Activated CD8-positive, alpha-beta T cell treated with anti-CD3 and anti-CD28 coated beads for 36 hours (primary cell): ENCODE measurements around the gene CPXM2. TPM values are rescaled to one million over a fixed set of nuclear protein-coding genes. Genes with fewer than 3 reads are reported as not detected.

ENCODE experiments used
- ATAC-seq: fragments of 200-7000 bp; cut with Tn5 transposase; one replicate; pipeline ENCODE4 v1.10.0; 2021; ENCODE audit warnings: mild to moderate bottlenecking, moderate library complexity
- CTCF ChIA-PET: fragments of 350-600 bp; sonication (Branson Sonifier 250); formaldehyde crosslinking; loops from one replicate; lab custom pipeline; 2021; ENCODE audit warnings: antibody characterized with exemption; lab: Charles Lee
- POLR2A ChIA-PET: fragments of 350-600 bp; sonication (Branson Sonifier 250); formaldehyde crosslinking; loops from one replicate; lab custom pipeline; 2021; ENCODE audit warnings: antibody characterized with exemption; lab: Charles Lee
- DNase-seq: peaks from one replicate; pipeline ENCODE4 v3.0.0-alpha.2; 2020
- H3K27ac Mint-ChIP-seq: one replicate; pipeline ENCODE4 v1.8.0; 2021; ENCODE audit warnings: mild to moderate bottlenecking, mixed read lengths
- H3K27me3 Mint-ChIP-seq: one replicate; pipeline ENCODE4 v1.8.0; 2021; ENCODE audit warnings: mixed read lengths
- H3K36me3 Mint-ChIP-seq: one replicate; pipeline ENCODE4 v1.8.0; 2021; ENCODE audit warnings: low read depth, mixed read lengths
- H3K4me1 Mint-ChIP-seq: one replicate; pipeline ENCODE4 v1.8.0; 2021; ENCODE audit warnings: low read depth, mixed read lengths
- H3K4me3 Mint-ChIP-seq: one replicate; pipeline ENCODE4 v1.8.0; 2021; ENCODE audit warnings: mild to moderate bottlenecking, moderate library complexity, mixed read lengths
- H3K9me3 Mint-ChIP-seq: one replicate; pipeline ENCODE4 v1.8.0; 2021; ENCODE audit warnings: mixed read lengths
- intact Hi-C: fragments of 100-400 bp; cut with micrococcal nuclease; formaldehyde crosslinking; loops from one replicate; pipeline ENCODE4 v1.10.0; 2022
- total RNA-seq, 2 experiments: library from RNA; stranded (reverse); gene quantifications; one replicate each; pipeline ENCODE4 v1.2.3, GENCODE V29; 2021
- TF ChIP-seq, protein P1 (sequence below): fragments of 200-600 bp; IDR thresholded peaks from one replicate; pipeline ENCODE4 v1.8.0; 2022; ENCODE audit warnings: antibody characterized with exemption, mild to moderate bottlenecking

CPXM2 gene
- total RNA-seq, 2 experiments from 2014 or later, result not detected

DNA sequence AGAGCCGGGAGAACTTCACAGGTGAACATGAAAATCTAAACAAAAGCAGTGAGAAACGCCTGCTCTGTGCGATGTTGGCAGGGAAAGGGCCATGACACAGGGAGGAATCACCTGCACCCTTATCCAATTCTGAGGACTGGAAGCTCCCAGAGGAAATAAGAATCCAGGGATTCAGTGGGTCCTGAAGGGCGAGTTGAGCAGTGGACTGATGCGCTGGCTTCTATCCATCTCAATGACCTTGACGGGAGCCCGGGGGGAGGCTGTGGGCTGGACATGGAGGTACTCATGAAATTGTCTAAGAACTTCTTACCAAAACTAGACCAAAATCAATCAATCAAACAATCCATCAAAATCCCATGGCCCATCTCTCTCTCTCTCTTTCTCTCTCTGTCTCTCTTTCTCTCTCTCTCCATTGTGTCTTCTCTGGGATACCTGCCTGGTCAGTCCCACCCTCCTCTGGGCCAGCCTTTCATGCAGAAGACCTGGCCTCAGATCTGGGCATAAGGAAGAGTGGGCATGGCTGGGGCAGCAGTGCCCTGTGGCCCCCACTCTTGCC, 7.2 kb downstream of the CPXM2 start:
- DNase-seq, result no peak
- ChIA-PET POLR2A (no interaction called here), CTCF (no interaction called here)
- TF ChIP-seq, protein P1, sequence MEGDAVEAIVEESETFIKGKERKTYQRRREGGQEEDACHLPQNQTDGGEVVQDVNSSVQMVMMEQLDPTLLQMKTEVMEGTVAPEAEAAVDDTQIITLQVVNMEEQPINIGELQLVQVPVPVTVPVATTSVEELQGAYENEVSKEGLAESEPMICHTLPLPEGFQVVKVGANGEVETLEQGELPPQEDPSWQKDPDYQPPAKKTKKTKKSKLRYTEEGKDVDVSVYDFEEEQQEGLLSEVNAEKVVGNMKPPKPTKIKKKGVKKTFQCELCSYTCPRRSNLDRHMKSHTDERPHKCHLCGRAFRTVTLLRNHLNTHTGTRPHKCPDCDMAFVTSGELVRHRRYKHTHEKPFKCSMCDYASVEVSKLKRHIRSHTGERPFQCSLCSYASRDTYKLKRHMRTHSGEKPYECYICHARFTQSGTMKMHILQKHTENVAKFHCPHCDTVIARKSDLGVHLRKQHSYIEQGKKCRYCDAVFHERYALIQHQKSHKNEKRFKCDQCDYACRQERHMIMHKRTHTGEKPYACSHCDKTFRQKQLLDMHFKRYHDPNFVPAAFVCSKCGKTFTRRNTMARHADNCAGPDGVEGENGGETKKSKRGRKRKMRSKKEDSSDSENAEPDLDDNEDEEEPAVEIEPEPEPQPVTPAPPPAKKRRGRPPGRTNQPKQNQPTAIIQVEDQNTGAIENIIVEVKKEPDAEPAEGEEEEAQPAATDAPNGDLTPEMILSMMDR, result no peak
- H3K4me3 Mint-ChIP-seq, result no peak overlapping the region
- peaks cover 3% of the 10 kb centered on the region for H3K27me3 Mint-ChIP-seq
- no peak overlapping the region for H3K27ac Mint-ChIP-seq
- H3K36me3 Mint-ChIP-seq, result no peaks in the 10 kb centered on the region
- no peaks in the 10 kb centered on the region for H3K9me3 Mint-ChIP-seq
- H3K4me1 Mint-ChIP-seq, result no peaks in the 10 kb centered on the region
- no peak for ATAC-seq
- intact Hi-C loops, result no loop called here

DNA sequence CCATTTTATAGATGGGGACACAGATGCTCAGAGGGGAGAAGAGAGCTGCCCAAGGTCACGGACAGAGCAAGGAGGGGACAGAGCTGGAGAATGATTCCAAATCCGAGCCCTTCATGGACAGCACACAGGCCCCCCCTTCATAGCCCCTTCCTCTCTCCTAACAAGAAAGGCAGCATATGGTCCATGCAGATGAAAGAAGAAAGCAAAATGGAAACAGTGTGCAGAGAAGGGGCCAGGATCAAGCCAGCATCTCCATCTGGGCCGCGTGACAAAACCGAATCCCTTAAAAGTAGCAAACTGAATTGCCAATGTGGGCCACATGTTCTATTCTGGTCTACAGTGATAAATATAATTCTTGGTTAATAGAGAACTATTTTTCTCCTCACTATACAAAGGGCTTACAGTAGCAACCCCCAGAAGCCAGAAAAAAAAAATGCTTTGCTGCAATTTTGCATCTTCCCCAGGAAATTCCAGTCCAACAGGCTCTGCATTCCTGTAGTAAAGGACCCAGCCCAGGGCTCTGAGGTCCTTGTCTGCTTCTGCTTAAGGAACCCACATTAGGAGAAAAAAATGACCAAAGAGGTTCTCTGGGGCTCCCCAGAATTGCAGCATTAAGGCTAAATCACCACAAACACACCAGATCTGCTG, 7.8 kb downstream of the CPXM2 start:
- Mint-ChIP-seq H3K4me1 (no peaks in the 10 kb centered on the region), H3K27ac (no peak overlapping the region), H3K4me3 (no peak overlapping the region), H3K27me3 (peaks cover 3% of the 10 kb centered on the region), H3K36me3 (no peaks in the 10 kb centered on the region), H3K9me3 (no peaks in the 10 kb centered on the region)
- ATAC-seq (no peak), DNase-seq (no peak)
- POLR2A ChIA-PET, result no interaction called here
- CTCF ChIA-PET, result no interaction called here
- TF ChIP-seq, protein P1, result no peak
- intact Hi-C loops, result no loop called here

DNA sequence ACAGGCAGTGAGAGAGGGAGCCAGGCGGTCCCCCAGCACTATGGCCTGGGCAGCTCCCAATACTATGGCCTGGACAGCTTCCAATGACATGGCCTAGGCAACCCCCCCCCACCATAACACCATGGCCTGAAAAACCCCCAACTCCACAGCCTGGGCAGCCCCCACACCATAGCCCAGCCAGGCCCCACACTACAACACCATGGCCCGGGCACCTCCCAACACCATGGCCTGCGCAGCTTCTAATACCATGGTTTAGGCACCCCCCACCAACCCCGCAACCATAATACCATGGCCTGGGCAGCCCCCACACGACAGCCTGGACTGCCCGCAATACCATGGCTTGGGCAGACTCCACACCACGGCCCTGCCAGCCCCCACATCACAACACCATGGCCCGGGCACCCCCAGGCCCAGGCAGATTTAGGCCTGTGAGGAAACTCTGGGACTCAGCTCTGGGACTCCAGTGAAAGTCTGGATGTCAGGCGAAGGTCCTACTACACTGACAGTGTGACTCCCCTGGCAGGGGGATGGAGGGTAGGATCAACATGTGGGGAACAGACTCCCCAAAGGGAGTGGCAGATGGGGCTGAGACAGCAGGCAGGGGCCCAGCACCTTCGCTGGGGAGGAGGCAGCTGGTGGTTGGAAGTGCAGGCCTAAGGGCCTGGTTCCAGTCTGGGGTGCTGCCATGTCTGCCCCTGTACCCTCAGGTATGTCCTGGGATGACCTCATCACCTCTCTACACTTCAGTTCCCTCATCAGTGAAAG, 8.7 kb downstream of the CPXM2 start:
- CTCF ChIA-PET, result no interaction called here
- POLR2A ChIA-PET, result no interaction called here
- Mint-ChIP-seq H3K27me3 (peaks cover 1% of the 10 kb centered on the region), H3K4me3 (no peak overlapping the region), H3K9me3 (no peaks in the 10 kb centered on the region), H3K36me3 (no peaks in the 10 kb centered on the region), H3K27ac (no peak overlapping the region), H3K4me1 (no peaks in the 10 kb centered on the region)
- DNase-seq (no peak), ATAC-seq (no peak)
- TF ChIP-seq, protein P1, result no peak
- intact Hi-C loops, result no loop called here

GRCh38 chr10:123882177-123882576, 9.4 kb downstream of the CPXM2 start:
- H3K27me3 Mint-ChIP-seq, result peaks cover 1% of the 10 kb centered on the region
- POLR2A ChIA-PET, result no interaction called here
- no peaks in the 10 kb centered on the region for H3K36me3 Mint-ChIP-seq
- no peak overlapping the region for H3K4me3 Mint-ChIP-seq
- CTCF ChIA-PET, result no interaction called here
- DNase-seq (no peak), ATAC-seq (no peak)
- H3K27ac Mint-ChIP-seq, result no peak overlapping the region
- TF ChIP-seq, protein P1, result no peak
- no peaks in the 10 kb centered on the region for H3K4me1 Mint-ChIP-seq
- intact Hi-C loops, result no loop called here
- no peaks in the 10 kb centered on the region for H3K9me3 Mint-ChIP-seq

DNA sequence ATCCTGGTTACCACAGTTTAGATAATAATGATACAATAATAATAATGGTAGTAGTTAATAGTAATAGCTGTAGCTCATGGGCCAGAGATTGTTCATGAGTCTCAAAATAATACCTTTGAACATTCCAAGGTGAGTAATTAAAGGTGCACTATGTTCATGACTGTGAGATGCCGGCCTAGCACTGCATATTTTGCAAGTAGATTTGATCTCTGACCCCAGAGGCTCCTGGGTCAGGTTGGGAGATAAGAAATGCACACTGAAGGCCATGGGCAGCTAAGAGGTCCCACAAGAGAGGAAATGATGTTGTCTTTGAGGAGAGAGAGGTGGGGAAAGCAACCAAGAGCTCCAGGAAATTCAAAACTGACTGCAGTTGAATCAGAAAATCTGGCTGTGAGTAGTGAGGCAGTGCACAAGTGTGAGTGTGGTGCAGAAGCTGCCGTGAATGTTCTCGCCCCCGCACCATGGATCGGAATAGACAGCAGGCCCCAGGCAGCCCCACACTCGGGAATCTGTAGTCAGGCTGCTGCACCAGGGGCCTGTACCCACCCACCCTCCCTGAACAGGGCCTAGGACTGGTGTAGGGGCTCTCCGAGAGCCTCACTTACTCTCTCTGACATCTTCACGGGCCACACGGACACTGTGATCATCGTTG, 11.9 kb downstream of the CPXM2 start:
- TF ChIP-seq, protein P1, result no peak
- intact Hi-C loops, result no loop called here
- DNase-seq, result no peak
- Mint-ChIP-seq H3K4me1 (no peaks in the 10 kb centered on the region), H3K9me3 (no peaks in the 10 kb centered on the region), H3K27me3 (peaks cover 1% of the 10 kb centered on the region), H3K36me3 (no peaks in the 10 kb centered on the region), H3K27ac (no peak overlapping the region), H3K4me3 (no peak overlapping the region)
- ChIA-PET CTCF (no interaction called here), POLR2A (no interaction called here)
- no peak for ATAC-seq
